Parathyroid adenoma (tissue), 2 donors: ENCODE data around the gene TPPP.

Source experiments
- H2AFZ ChIP-seq: fragments of 300-600 bp; sonication (generic); one replicate; pipeline ENCODE4 v1.7.0; 2017; ENCODE audit warnings: antibody characterized with exemption, mild to moderate bottlenecking
- H3K27ac ChIP-seq: fragments of 300-600 bp; sonication (generic); one replicate; pipeline ENCODE4 v1.7.0; 2017
- H3K27me3 ChIP-seq: fragments of 300-600 bp; sonication (generic); one replicate; pipeline ENCODE4 v1.7.0; 2017; ENCODE audit warnings: low read length; ENCODE audit not compliant: control insufficient read depth, insufficient read depth
- H3K36me3 ChIP-seq: fragments of 300-600 bp; sonication (generic); one replicate; pipeline ENCODE4 v1.7.0; 2017; ENCODE audit warnings: low read length; ENCODE audit not compliant: control insufficient read depth, insufficient read depth
- H3K4me1 ChIP-seq: fragments of 300-600 bp; sonication (generic); one replicate; pipeline ENCODE4 v1.7.0; 2017; ENCODE audit warnings: control low read depth
- H3K4me2 ChIP-seq: fragments of 300-600 bp; sonication (generic); one replicate; pipeline ENCODE4 v1.7.0; 2017; ENCODE audit warnings: low read length
- H3K4me3 ChIP-seq: fragments of 300-600 bp; sonication (generic); one replicate; pipeline ENCODE4 v1.7.0; 2017; ENCODE audit warnings: low read depth, low read length
- H3K79me2 ChIP-seq: fragments of 300-600 bp; sonication (generic); one replicate; pipeline ENCODE4 v1.7.0; 2017; ENCODE audit warnings: control low read depth
- H3K9ac ChIP-seq: fragments of 300-600 bp; sonication (generic); one replicate; pipeline ENCODE4 v1.7.0; 2017; ENCODE audit warnings: mild to moderate bottlenecking
- H3K9me3 ChIP-seq: fragments of 300-600 bp; sonication (generic); one replicate; pipeline ENCODE4 v1.7.0; 2017; ENCODE audit warnings: low read length; ENCODE audit not compliant: control insufficient read depth
- TF ChIP-seq, protein P1 (sequence below): fragments of 300-600 bp; sonication (generic); IDR thresholded peaks from one replicate; pipeline ENCODE4 v1.7.0; 2017; ENCODE audit warnings: antibody characterized with exemption, mild to moderate bottlenecking
- donor health status: primary hyperparathyroidism.

Gene TPPP

DNA sequence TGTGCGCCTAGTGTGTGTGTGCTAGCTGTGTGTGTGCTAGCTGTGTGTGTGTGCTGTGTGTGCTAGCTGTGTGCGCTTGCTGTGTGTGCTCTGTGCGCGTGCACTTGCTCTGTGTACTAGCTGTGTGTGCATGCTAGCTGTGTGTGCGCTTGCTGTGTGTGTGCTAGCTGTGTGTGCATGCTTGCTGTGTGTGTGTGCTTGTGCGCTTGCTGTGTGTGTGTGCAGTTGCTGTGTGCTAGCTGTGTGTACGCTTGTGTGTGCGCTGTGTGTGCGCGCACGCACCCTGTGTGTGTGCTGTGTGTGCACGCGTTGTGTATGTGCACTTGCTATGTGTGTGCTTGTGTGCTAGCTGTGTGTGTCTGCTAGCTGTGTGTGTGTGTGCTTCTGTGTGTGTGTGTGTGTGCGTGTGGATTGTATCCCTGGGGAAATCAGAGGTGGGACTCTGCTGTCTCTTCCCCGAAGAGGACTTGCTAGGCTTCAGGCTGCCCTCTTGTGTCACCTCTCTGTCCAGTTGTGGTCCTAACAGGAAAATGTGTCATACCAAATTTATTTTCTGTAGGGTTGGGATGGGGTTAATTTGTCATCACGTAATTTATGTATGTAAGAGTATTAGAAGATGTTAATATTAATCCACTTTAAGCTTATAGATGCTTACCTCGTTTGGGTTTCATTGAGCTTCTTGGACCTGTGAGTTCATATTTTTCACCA, 38.9 kb downstream of the TPPP start:
- Histone ChIP-seq H3K9ac (no peak overlapping the region), H3K9me3 (no peaks in the 10 kb centered on the region), H3K36me3 (no peaks in the 10 kb centered on the region), H3K4me2 (no peak overlapping the region), H3K4me3 (no peak overlapping the region), H3K79me2 (no peaks in the 10 kb centered on the region), H2AFZ (no peak overlapping the region), H3K4me1 (no peaks in the 10 kb centered on the region), H3K27me3 (no peaks in the 10 kb centered on the region), H3K27ac (no peak overlapping the region)
- TF ChIP-seq, protein P1, sequence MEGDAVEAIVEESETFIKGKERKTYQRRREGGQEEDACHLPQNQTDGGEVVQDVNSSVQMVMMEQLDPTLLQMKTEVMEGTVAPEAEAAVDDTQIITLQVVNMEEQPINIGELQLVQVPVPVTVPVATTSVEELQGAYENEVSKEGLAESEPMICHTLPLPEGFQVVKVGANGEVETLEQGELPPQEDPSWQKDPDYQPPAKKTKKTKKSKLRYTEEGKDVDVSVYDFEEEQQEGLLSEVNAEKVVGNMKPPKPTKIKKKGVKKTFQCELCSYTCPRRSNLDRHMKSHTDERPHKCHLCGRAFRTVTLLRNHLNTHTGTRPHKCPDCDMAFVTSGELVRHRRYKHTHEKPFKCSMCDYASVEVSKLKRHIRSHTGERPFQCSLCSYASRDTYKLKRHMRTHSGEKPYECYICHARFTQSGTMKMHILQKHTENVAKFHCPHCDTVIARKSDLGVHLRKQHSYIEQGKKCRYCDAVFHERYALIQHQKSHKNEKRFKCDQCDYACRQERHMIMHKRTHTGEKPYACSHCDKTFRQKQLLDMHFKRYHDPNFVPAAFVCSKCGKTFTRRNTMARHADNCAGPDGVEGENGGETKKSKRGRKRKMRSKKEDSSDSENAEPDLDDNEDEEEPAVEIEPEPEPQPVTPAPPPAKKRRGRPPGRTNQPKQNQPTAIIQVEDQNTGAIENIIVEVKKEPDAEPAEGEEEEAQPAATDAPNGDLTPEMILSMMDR = no peak

DNA sequence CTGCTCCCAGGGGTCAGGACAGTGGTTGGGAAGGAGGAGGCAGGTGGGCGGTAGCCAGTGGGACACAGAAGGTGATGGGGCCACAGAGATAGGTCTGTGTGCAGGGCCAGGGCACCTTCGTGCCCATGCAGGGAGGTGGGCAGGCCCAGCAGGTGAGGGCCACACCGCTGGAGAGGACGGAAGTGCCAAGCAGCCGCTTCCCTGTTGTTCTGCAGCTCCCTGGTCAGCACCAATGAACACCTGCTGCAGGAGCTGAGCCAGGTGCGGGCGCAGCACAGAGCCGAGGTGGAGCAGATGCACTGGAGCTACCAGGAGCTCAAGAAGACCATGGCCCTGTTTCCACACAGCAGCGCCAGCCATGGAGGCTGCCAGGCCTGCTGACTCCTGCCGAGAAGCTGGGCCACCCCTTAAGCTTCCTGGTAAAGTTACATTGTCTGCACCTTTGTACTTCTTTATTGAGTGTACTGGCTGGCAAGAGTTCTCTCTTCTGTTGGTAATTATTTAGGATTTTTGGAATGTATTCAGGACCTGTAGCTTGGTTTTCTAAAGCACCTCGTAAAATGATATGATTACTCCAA, 40.3 kb downstream of the TPPP start:
- Histone ChIP-seq H3K4me1 (no peaks in the 10 kb centered on the region), H2AFZ (no peak overlapping the region), H3K79me2 (no peaks in the 10 kb centered on the region), H3K4me2 (no peak overlapping the region), H3K4me3 (no peak overlapping the region), H3K9ac (no peak overlapping the region), H3K27me3 (no peaks in the 10 kb centered on the region), H3K27ac (no peak overlapping the region), H3K9me3 (no peaks in the 10 kb centered on the region), H3K36me3 (no peaks in the 10 kb centered on the region)
- TF ChIP-seq, protein P1 = no peak

DNA sequence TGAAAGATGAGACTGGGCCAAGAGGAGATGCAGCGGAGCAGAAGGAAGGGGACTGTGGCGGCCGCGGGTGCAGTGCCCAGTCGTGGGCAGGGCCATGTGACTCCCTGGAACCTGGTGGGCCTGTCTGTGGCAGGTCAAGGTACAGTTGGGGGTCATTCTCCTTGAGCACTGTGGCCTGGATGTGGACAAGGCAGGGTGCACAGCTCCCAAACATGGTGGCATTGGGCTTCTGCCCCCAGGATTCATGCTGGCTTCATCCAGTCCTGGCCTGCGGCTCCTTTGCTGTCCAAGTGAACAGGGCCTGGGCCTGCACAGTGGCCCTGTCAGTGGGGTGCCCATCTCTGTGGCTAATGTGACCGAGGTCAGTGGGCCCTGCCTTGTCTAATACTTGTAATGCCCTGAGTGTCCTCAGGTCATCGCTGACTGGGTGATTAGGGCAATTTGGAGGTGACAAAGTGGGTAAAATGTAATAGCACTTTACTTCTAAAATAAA, 41.1 kb downstream of the TPPP start:
- H3K4me3 ChIP-seq = no peak overlapping the region
- H3K9ac ChIP-seq = no peak overlapping the region
- H3K4me1 ChIP-seq = no peaks in the 10 kb centered on the region
- no peaks in the 10 kb centered on the region for H3K27me3 ChIP-seq
- no peak overlapping the region for H2AFZ ChIP-seq
- TF ChIP-seq, protein P1 = no peak
- peaks cover 2% of the 10 kb centered on the region for H3K79me2 ChIP-seq
- H3K27ac ChIP-seq = no peak overlapping the region
- no peaks in the 10 kb centered on the region for H3K36me3 ChIP-seq
- no peaks in the 10 kb centered on the region for H3K9me3 ChIP-seq
- no peak overlapping the region for H3K4me2 ChIP-seq

DNA sequence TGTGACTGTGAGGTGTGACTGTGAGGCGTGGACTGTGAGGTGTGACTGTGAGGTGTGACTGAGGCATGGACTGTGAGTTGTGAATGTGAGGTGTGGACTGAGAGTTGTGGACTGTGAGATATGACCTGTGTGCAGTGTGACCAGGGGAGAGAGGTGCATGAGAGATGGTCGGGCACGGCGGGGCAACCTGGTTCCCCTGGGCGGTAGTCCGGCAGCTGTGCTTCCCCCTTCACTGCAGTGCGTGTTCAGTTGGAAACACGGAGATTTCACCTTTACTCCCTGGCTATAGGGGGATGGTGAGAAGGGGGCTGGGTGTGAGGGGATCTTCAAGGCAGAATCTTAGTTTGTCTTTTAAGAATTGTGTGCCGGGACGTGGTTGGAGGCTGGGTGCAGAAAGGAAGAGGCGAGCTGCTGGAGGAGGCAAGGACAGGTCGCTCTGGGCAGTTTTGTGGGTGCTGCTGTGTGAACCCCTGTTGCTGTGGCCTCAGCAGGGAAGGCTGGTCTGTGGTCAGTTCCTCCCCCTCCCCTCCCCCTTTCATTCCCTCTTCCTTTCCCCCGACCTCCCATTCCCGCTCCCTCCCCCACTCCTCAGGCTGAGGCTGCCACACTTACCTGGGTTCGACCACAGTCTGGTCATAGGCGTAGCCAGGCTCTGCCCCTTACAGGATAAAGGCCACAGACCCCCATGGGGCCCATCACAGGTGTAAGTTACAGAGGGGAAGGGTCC, 41.7 kb downstream of the TPPP start:
- H3K36me3 ChIP-seq = no peaks in the 10 kb centered on the region
- no peaks in the 10 kb centered on the region for H3K27me3 ChIP-seq
- no peak overlapping the region for H3K4me2 ChIP-seq
- no peak overlapping the region for H3K9ac ChIP-seq
- TF ChIP-seq, protein P1 = no peak
- peaks cover 2% of the 10 kb centered on the region for H3K79me2 ChIP-seq
- no peaks in the 10 kb centered on the region for H3K4me1 ChIP-seq
- H3K27ac ChIP-seq = no peak overlapping the region
- H3K9me3 ChIP-seq = no peaks in the 10 kb centered on the region
- no peak overlapping the region for H3K4me3 ChIP-seq
- no peak overlapping the region for H2AFZ ChIP-seq
